HG03095 (cell line): ENCODE data around the gene IER2.

Experiments used
- ATAC-seq: cut with Tn5 transposase; IDR thresholded peaks from one replicate; pipeline ENCODE4 v1.9.1; 2021; ENCODE audit warnings: moderate library complexity; ENCODE audit not compliant: unreplicated experiment

IER2 gene

DNA sequence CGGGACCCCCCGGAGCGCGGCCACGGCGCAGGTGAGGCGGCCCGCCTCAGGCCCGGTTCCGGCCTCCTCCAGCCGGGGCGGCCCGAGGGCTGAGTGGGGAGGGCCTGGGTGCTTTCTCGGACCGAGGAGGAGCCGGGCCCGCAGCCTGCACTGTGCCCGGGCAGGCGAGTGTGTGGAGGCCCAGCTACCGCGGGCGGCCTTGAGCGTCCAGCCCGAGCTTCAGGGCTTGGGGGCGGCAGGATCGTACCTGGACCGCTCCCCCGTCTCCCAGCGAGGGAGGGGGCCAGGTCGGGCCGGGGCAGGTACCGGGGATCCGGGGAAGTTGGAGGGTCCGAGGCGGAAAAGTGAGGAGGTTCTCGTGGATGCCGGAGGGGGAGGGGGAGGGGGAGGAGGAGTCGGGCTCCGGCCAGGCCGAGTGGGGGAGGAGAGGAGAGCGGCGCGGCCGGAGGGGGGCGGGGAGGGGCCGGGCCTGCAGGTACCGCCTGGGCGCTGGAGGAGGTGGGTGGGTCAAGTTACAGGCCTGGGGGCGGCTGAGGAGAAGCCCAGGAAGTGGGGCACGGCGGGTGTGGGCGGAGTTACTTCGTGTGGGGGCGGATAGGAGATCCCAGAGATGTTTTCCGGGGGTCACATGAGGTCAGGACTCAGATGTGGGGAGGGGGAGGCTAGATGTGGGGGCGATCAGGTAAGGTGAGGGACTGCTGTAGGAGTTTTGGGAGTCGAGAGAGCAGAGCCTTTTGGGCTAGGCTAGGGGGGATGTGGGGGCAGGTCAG, 31.6 kb upstream of the IER2 start:
- no peak for ATAC-seq

DNA sequence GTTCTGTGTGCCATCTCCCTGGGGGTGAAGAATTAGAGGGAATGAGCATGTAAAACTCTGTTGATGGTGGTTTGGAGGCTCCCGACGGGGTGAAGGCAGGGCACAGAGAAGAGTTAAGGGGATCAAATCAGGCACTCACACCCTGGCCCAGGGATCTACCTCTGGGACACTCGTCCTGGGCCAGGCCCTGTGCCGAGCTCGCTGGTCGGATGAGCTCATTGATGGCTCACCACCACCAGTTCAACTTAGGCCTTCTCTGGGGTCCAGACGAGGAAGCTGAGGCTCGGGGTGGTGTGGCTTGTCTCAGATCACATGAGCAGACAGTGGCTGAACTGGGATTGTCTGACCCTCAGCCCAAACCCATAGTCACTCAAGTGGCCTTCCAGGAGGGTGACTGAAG, 30.6 kb upstream of the IER2 start:
- no peak for ATAC-seq

DNA sequence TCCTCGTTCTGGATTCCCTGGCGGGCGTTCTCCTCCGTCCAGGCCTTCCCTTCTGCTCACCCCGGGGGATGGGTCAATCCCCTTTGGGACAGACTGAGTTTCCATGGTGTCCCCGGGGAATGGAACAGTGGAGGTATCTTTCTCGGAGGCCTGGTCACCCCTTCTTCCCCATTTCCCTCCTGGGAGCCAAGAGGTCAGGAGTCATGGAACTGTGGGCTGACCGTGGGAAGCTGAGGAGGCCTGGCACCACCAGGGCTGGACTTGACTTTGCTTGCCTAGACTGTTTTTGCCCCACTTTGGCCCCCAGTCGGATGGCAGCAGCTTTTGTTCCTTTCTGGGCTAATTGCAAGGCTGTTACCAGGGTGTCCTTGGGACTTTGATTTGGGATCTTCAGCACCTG, 30.2 kb upstream of the IER2 start:
- ATAC-seq: no peak

DNA sequence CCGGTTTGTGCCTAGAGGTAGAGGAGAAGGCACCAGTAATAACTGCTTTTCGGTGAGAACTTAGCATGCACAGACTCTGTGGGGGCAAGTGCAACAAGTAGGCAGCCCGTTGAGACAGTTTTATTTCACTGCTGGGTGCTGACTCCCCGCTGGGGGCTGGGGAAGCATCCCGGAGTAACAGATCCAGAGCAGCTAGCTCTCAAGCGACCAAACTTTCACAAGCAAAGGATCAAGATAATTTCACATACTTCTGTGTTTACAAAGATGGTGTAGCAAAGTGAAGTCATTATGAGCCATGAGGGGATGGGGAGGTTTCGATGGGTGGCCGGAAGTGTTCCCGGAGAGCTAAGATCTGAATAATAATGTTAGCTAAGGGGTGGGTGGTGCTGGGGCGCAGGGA, 29.4 kb upstream of the IER2 start:
- ATAC-seq: no peak

DNA sequence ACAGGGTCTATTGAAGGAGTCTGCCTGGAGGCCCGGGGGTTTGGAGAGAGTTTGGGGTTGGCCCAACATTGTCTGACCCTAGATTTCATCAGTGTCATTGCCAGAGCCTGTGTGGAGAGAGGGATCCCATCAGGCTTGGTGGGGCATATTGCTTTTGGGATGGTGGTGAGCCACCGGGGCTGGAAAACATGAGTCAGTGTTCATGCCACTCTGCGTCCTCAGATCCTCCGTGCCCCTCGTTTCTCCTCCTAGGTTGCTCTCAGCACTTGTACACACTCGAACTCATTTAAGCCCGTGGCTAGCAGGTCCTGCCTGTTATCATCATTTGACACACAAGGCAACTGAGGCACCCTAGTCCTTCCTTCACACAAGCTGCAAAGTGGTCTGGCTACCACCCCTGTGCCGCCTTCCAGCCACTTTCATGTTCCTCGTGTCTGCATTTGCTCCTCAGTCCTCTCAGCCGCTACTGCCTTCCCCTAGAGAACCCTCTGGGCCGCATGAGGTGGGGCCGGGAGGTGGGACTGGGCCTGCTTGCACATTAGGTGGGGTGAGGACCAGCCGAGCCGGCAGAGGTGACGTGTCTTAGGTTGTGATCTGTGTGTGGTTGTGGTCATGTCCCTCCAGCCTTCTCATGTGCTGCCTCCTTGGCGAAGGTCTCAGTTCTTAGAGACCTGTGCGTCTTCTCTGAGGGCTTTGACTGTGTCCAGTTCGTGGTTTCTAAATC, 28.5 kb upstream of the IER2 start:
- ATAC-seq: no peak

DNA sequence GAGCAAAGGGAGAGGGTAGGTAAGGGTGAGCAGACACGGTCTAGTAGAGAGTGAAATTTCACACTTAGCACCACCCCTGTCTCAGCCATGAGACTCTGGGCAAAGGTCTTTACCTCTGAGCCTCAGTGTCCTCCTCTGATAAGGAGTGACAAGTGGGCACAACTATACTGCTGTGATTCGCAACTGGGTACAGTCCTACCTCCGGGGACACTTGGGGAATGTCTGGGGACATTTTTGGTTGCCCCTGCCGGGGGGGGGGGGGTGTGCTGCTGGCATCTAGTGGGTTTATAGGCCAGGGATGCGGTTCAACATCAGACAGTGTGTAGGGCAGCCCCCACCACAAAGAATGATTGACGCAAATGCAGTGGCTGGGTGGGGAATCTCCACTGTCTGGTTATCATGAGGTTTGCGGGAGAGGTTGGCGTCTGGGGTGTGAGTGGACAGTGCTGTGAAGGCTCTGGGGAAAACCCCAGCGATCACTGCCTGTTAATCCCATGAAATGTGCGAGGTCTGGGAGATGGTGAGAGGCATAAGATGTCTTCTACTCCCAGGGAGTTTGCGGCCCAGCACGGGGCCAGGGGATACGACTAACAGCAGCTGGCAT, 27.8 kb upstream of the IER2 start:
- no peak for ATAC-seq

DNA sequence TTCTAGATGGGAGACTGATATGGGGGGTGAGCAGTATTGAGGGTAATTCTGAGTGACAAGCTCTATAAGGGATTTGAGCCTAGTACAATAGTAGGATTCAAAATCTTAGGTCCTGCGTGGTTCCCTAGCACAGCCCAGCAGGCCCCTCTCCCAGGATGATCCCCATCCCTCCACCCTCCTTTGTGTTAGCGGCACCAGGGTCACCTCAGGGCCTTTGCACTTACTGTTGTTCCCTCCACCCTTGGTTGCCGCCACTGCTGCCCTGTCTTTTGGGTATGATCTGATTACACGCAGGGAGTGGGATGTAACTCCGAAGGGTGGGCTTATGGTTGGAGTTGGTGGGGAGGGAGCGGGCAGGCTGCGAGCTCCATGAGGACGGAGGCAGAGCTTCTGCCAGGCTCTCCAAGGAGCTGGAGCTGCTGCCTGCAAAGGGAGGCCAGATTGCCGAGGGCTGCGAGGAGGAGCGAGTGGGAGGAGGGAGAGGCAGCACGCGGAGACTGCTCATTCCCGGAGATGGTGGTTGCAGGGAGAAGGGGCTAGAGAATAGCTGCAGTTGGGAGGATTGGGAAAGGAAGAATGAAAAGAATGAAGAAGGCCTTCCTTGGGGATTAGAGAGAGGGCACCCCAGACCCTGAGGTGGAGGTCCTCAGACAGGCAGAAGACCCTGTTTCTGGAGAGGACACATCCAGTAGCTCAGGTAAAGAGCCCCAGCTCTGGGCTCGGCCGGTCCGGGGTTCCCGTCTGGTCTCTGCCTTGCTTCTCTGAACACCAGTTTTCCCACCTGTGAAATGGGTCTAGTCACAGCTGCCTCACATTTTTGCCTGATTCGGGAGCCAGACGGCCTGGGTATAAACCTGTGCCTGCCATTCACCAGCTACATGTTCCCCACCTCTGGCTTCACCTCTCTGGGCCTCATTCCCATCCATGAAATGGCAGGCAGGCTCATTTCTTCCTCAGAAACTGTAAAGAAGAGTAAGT, 26.9 kb upstream of the IER2 start:
- ATAC-seq: no peak

DNA sequence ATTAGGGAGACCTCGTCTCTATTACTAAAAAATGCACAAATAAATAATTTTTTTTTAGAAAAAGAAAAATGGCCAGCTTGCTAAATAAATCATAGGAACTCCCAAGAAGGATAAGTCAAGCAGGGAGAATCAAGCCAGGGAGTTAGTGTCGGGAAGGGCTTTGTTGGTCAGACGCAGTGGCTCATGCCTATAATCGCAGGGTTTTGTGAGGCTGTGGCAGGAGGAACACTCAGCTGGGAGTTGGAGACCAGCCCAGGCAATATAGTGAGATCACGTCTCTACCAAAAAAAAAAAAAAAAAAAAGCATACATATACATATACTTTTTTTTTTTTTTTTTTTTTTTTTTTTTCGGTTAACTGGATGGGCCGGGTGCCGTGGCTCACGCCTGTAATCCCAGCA, 23.2 kb upstream of the IER2 start:
- ATAC-seq: no peak

DNA sequence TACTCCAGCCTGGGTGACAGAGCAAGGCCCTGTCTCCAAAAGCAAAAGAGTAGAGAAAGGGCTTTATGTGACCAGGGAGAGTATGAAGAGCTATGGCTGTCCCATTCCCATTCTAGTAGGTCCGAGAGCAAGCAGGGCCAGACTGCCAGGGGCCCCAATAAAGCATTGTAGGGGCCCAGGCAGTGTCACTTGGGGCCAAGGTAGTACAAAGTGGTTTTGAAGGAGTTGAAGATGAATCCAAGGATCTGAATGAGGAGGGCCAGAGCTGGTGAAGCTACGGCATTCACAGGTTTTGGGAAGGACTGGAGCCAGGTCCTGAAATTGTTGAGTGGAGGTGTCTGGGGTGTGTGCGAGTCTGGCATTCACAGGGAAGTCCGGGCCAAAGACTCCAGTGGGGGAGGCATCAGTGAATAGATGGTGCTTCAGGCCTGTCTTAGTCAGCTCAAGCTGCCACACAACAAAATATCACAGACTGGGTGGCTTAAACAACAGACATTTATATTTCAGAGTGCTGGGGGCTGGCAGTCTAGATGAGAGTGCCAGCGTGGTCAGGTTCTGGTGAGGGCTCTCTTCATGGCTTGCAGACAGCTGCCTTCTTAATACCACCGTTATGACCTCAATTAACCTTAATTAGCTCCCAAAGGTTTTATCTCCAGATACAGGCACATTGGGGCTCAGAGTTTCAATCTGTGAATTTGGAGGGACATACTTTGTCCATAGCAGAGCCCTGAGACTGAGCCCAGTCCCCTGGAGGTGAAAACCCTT, 22.2 kb upstream of the IER2 start:
- ATAC-seq: no peak

DNA sequence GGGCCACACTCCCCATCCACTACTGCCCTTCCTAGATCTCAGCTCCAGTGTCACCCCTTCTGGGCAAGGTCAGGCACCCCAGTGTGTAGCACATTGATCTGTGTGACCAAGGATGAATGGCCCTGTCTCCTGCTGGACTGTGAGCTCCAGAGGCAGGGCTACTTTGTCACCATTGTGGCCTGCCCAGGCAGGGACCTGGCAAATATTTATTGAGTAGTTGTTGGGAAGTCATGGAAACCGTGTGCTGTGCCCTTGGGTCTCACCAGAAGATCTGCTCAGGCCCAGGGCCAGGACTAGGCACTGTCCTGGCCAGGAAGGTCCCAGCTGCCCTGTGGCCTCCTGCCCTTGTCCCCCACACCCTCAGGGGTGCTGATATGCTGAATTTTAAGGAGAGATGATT, 21.6 kb upstream of the IER2 start:
- ATAC-seq: no peak

DNA sequence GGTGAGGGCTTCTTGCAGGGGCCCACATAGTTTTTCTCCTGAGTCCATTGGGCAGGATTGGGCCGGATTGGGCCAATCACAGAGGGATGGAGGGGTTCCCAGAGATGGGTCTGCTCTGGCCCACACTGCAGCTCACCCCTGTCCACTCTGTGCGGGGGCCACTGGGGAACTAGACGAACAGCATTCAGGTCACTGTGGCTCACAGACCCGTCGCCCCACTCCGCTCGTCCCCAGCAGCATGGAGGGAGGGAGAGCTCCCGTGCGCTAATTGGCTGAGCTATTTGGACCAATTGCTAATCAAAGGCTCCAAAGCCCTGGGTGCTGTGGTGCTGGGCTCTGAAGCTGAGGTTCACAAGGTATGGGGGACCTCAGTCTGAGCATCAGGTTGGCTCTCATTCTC, 20.8 kb upstream of the IER2 start:
- no peak for ATAC-seq

DNA sequence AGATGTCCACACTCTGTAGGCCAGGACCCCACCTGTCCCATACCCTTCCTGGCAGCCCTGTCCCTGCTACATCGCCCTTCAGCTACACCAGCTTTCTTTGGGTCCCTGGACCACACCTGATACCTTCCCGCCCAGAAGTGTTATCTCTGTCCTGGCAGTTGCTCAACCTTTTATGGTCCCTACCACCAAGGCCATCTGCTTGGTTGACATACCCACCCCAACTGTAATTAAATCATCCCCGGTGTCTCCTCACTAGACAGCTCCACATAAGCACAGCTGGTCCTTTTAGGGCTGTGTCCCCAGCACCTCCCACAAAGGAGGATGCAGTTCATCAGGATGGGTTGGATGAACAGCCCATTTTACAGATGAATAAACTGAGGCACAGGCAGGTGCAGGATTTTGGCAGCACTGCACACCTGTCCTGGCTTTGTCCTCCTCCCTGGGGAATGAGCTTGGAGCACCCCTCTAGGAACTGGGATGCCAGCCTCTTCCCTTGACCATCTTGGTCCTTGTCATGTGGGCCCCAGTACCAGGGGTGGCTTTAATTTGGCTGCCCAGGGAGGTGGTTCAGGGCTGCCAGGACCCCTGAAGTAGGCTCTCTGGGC, 19.2 kb upstream of the IER2 start:
- no peak for ATAC-seq

DNA sequence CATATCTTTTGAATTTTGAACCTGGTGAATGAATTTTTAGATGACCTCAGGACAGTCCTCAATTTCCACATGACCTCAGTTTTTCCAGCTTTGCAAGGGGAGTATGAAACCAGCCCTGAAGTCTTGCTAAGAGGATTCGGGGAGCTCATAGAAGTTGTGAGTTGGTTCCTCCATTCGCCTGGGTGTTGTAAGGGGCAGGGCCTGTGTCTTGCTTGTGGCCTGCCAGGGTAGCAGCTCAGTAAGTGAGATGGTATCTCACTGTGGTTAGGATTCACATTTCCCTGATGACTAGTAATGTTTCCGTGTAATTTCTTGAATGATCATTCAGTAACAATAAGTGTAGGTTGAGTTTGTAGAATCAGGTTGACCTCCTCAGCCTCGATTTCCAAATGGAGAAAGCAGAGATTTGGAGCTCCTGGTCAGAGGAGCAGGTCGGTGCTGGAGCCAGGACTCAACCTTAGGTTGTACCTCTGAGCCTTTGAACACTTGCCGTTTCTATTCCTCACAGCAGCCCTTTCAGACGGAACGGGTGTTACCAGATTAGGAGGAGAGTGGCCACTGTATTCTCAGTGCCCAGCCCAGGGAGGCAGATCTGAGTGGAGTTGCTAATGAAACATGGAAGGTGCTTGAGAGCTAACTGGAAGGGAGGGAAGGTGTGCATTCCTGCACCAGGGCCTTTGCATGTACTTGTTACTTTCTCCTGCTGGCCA, 17.6 kb upstream of the IER2 start:
- no peak for ATAC-seq

DNA sequence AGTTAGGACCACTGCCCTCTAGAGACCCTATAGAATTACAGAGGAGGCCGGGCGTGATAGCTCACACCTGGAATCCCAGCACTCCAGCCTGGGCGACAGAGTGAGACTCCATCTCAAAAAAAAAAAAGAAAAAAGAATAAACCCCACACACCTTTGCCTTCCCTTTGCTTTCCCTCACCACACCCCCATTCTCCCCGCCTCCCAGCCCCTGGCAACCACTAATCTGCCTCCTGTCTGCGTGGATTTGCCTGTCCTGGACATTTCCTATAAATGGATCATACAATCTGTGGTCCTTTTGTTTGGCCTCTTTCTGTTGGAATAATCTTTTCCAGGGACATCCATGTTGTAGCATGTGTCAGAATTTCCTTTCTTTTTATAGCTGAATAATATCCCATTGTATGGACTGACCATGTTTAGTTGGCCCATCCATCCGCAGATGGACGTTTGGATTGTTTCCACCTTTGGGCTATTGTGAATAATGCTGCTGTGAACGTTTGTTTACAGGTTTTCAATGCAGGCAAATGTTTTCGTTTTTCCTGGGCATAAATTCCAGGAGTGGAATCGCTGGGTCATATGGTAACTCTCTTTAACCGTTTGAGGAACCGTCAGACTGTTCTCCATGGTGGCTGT, 16.9 kb upstream of the IER2 start:
- no peak for ATAC-seq

DNA sequence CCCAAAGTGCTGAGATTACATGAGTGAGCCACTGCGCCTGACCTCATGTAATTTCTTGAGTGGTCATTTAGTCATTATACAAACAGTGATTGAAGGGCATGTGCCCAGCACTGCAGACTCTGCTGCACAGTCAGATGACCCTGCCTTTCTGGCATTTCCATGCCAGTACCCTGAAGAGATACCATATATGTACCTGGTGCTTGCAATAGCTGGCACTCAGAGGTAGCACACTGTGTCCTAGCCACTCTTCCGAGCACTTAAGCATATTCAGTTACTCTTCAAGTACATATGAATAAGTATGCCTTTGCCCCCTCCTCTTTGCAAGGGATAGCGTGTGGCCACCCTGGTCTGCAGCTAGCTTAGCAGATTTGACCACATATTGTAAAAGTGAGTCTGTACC, 15.6 kb upstream of the IER2 start:
- ATAC-seq: no peak

DNA sequence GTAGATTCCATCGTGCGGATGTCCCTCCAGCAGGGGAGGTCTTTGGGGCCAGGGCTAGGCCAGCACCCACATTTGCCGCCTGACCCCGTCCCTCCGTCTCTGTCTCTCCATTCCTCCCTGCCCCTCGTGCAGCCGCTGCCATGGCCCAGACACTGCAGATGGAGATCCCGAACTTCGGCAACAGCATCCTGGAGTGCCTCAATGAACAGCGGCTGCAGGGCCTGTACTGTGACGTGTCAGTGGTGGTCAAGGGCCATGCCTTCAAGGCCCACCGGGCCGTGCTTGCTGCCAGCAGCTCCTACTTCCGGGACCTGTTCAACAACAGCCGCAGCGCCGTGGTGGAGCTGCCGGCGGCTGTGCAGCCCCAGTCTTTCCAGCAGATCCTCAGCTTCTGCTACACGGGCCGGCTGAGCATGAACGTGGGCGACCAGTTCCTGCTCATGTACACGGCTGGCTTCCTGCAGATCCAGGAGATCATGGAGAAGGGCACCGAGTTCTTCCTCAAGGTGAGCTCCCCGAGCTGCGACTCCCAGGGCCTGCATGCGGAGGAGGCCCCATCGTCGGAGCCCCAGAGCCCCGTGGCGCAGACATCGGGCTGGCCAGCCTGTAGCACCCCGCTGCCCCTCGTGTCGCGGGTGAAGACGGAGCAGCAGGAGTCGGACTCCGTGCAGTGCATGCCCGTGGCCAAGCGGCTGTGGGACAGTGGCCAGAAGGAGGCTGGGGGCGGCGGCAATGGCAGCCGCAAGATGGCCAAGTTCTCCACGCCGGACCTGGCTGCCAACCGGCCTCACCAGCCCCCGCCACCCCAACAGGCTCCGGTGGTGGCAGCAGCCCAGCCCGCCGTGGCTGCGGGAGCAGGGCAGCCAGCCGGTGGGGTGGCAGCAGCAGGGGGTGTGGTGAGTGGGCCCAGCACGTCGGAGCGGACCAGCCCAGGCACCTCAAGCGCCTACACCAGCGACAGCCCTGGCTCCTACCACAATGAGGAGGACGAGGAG, 14.8 kb upstream of the IER2 start:
- no peak for ATAC-seq

DNA sequence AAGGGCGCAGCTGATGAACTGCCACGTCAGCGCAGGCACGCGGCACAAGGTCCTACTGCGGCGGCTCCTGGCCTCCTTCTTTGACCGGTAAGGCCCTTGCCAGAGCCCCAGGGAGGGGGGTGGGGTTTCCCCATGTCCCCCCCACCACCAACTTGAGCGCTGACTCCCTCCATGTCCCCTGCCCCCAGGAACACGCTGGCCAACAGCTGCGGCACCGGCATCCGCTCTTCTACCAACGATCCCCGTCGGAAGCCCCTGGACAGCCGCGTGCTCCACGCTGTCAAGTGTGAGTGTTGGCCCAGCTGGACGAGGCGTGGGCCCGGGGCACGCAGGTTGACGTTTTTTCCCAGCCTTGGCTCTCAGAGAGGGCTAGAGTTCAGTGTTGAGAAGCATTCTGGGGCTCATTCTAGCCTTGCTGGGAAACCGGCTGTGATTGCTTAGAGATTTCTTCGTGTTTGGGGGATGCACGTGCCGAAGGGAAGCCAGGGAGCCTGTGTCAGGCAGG, 12.9 kb upstream of the IER2 start:
- ATAC-seq: no peak
